KBM-7 (cell line): ENCODE results near the gene TNN.
"Not testable (repeated sequence)": the region's sequence is repeated elsewhere in the genome, so short reads cannot be mapped to it uniquely, and the experiment has no call there.

Experiments
- DNase-seq: peaks from one replicate; pipeline ENCODE4 v3.0.0-alpha.2; 2015
- in situ Hi-C: fragments of 300-500 bp; cut with MboI; formaldehyde crosslinking; loops from 2 replicates; pipeline ENCODE4 v1.14.3; 2020; ENCODE audit warnings: low sequenced_read_pairs, low pct_unique_long_range_greater_than_20kb, mixed read lengths

Gene TNN

GRCh38 chr1:175095978-175096607 is 28.5 kb downstream of the TNN start:
- no peak for DNase-seq
- in situ Hi-C loops = no loop called here

DNA sequence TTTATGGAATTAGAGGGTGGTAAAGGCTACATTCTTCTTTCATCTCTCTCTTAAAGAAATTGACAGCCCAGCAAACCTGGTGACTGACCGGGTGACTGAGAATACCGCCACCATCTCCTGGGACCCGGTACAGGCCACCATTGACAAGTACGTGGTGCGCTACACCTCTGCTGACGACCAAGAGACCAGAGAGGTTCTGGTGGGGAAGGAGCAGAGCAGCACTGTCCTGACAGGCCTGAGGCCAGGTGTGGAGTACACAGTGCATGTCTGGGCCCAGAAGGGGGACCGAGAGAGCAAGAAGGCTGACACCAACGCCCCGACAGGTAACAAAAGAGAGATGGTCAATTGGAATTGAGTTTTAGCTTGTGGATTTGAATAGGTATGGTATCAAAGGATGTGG is 29.7 kb downstream of the TNN start:
- no peak for DNase-seq
- in situ Hi-C loops = no loop called here

- in situ Hi-C loops = no loop called here
- no peak for DNase-seq
These were observed 32.3 kb downstream of the TNN start for GRCh38 chr1:175099916-175100315.

GRCh38 chr1:175102166-175102565 is 34.5 kb downstream of the TNN start:
- in situ Hi-C loops, DNase-seq: not testable (repeated sequence)

GRCh38 chr1:175106536-175106935 is 38.9 kb downstream of the TNN start:
- DNase-seq, in situ Hi-C loops: not testable (repeated sequence)

GRCh38 chr1:175108331-175108820 is 40.7 kb downstream of the TNN start:
- in situ Hi-C loops, DNase-seq: not testable (repeated sequence)

GRCh38 chr1:175114996-175115395 is 47.4 kb downstream of the TNN start:
- no peak for DNase-seq
- in situ Hi-C loops = no loop called here

- DNase-seq = no peak
- in situ Hi-C loops = no loop called here
These were observed 48.7 kb downstream of the TNN start for GRCh38 chr1:175116210-175116798.

- DNase-seq = no peak
- in situ Hi-C loops = no loop called here
These were observed 49.3 kb downstream of the TNN start for GRCh38 chr1:175116903-175117302.

DNA sequence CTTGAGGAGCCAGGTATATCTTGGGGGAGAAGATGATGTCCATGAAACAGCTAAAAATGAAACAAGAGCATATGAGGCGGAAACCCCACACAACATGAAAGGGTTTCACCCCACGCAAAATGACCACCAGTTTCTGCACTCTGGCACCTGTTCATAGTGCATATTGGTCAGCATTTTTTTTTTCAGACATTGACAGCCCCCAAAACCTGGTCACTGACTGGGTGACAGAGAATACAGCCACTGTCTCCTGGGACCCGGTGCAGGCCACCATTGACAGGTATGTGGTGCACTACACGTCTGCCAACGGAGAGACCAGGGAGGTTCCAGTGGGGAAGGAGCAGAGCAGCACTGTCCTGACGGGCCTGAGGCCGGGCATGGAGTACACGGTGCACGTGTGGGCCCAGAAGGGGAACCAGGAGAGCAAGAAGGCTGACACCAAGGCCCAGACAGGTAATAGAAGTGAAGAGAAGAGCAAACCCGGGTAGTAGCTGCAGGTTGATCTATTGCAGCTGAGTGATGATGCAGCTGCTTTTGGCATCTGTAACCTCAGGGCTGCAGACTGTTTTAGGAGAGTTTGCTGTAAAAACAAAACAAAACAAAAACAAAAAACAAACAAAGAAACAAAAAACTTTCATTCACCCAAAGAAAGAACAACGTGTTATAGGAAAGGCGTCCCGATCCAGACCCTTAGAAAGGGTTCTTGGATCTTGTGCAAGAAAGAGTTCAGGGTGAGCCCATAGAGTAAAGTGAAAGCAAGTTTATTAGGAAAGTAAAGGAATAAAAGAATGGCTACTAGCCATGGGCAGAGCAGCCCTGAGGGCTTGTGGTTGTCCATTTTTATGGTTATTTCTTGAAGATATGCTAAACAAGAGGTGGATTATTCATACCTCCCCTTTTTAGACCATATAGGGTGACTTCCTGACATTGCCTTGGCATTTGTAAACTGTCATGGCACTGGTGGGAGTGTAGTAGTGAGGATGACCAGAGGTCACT is 51.0 kb downstream of the TNN start:
- in situ Hi-C loops = no loop called here

GRCh38 chr1:175120511-175120910 is 52.9 kb downstream of the TNN start:
- in situ Hi-C loops = no loop called here

More for the DNA sequence above, 51.0 kb downstream of the TNN start:
- DNase-seq = no peak

DNA sequence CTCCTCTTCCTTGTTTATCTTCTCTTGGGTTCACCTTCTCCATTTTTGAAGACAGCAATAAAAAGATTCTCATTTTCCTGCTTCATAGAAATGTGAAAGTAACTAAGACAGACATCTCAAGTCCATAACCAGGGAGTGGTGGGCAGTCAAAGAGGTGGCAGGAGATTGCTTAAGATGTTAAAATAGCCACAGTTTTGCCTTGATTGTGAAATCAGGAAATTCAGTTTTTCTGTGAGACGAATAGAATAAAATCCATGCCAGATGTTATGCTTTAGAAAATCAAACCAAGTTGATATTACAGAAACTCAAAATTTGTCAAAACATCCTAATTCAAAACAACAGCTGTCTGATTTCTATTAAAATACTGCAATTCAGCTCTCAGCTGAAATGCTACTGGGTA is 57.2 kb downstream of the TNN start:
- in situ Hi-C loops = loop anchor here (25.0 kb wide), 1 partner anchor 88 kb away; no protein-coding TSS in a partner anchor
- no peak for DNase-seq

More at GRCh38 chr1:175120511-175120910, 52.9 kb downstream of the TNN start:
- no peak for DNase-seq

DNA sequence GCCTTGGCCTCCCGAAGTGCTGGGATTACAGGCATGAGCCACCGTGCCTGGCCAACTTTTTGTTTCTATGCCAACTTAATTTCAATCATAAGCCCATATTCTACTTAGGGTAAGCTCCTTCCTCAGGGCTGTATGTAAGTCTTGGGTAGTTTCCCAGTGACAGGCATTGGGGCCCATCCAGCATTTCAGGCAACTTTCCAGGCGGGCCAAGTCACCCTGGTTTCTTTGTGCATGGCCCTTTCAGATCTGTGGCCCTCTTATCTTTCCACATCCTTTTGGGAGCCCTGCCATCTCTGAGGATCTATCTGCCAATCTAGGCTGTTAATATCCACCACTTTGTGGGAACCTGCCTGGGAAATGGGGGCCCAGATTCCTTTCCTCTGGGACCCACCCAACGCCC is 58.7 kb downstream of the TNN start:
- in situ Hi-C loops = loop anchor here (25.0 kb wide), 1 partner anchor 89 kb away; no protein-coding TSS in a partner anchor
- DNase-seq = no peak

DNA sequence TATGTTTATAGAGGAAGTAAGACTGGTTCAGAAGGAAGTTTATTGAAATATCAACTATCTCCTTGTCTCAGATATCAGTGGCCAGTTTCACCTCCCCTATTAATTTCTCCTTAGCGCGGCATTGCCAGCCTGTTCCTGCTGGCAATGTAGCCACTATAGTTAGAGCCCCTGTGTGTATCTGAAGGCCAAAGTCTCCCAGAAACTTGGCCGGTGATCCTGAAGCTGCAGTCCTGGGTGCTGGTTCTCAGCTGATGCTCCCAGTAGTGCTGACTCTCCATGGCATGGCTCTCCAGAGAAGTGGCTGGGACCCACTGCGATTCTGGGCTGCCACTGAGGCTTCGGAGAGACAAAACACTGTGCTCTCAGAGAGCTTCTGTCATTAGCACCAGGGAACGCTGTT is 59.9 kb downstream of the TNN start:
- in situ Hi-C loops = loop anchor here (25.0 kb wide), 1 partner anchor 90 kb away; no protein-coding TSS in a partner anchor

DNA sequence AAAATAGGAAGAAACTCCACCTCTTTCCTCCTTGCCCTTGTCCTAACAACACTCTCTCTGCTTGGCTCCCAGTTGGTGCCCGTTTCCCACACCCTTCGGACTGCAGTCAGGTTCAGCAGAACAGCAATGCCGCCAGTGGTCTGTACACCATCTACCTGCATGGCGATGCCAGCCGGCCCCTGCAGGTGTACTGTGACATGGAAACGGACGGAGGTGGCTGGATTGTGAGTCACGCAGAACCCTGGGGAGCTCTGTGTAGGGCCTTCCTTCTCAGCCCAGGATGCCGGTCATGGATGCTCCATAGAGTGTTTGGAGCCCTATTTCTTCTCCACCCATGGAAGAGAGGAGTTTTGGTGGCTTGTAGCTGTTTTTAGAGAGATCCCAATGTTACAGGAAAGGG is 60.9 kb downstream of the TNN start:
- no peak for DNase-seq
- in situ Hi-C loops = loop anchor here (25.0 kb wide), 1 partner anchor 91 kb away; no protein-coding TSS in a partner anchor

More for the DNA sequence above, 59.9 kb downstream of the TNN start:
- DNase-seq = no peak

DNA sequence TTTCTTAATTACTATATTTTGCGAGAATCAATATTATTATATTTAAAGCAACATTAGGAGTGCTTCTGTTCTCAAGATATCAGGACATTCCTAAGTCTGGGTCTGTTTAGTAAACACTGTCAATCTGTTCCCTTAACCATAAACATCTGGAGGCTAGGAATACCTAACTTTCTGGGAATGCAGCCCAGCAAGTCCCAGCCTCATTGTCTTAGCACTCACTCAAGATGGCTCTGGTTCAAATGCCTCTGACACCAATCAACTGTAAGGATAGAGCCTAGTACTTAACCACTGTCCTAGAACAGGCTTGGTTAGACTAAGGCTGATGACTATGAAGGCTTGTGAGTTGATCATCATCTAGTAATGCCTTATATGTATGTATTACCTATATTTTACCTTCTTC is 61.5 kb downstream of the TNN start:
- DNase-seq = no peak
- in situ Hi-C loops = loop anchor here (25.0 kb wide), 1 partner anchor 92 kb away; no protein-coding TSS in a partner anchor

GRCh38 chr1:175129644-175129996 is 62.0 kb downstream of the TNN start:
- DNase-seq = no peak
- in situ Hi-C loops = loop anchor here (25.0 kb wide), 1 partner anchor 92 kb away; no protein-coding TSS in a partner anchor

DNA sequence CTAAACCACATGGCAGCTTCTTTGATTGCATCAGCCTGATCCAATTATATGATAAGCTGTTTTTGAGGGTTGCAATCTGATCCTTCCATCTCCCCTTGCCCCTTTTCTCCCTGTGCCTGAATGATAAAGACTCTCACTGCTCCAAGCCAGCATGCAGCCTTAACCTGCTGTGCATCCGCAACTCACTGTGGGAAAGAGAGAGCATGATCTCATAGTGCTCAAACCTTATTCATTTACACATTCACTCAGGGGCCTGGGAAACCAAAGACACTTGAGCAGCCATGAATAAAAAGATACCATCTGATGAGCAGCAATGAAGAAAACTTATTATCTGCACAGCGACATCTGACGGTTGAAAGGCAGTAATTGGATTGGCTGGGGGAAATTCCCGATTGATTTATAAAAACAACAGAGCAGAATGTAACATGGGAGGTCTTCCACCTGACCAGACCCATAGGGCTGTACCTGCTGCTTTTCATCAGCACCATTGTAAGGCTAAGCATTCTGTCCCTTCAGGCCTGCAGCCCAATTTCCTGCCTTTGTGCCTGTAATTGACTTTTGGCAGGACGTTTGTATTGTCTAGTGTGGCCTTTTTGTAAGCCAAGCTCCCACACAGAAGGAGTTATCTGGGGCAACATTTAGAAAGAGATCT is 62.5 kb downstream of the TNN start:
- in situ Hi-C loops = loop anchor here (25.0 kb wide), 1 partner anchor 93 kb away; no protein-coding TSS in a partner anchor
- peak; percentile 53 for DNase-seq

- in situ Hi-C loops = loop anchor here (25.0 kb wide), 1 partner anchor 93 kb away; no protein-coding TSS in a partner anchor
These were observed 63.0 kb downstream of the TNN start for GRCh38 chr1:175130649-175131045.

More at GRCh38 chr1:175130649-175131045, 63.0 kb downstream of the TNN start:
- DNase-seq = no peak
